Type B pancreatic cell (in vitro differentiated cells): Measurements from ENCODE around the gene TMEM143. TPM values are rescaled to one million over a fixed set of nuclear protein-coding genes. Genes with fewer than 3 reads are reported as not detected.

Source experiments
- DNase-seq: peaks from one replicate; pipeline ENCODE4 v3.0.0; 2021; ENCODE audit warnings: mixed read lengths; ENCODE audit not compliant: unreplicated experiment; ENCODE audit errors: extremely low spot score
- H3K27ac Mint-ChIP-seq: 2 replicates; pipeline ENCODE4 v1.8.0; 2021; ENCODE audit warnings: mild to moderate bottlenecking, mixed read lengths
- H3K27me3 Mint-ChIP-seq: 2 replicates; pipeline ENCODE4 v1.8.0; 2021; ENCODE audit warnings: mixed read lengths
- H3K36me3 Mint-ChIP-seq: 2 replicates; pipeline ENCODE4 v1.8.0; 2021; ENCODE audit warnings: mixed read lengths
- H3K4me1 Mint-ChIP-seq: one replicate; pipeline ENCODE4 v1.8.0; 2021; ENCODE audit warnings: mixed read lengths; ENCODE audit not compliant: unreplicated experiment
- H3K4me3 Mint-ChIP-seq: 2 replicates; pipeline ENCODE4 v1.8.0; 2021; ENCODE audit warnings: mild to moderate bottlenecking, mixed read lengths
- H3K9me3 Mint-ChIP-seq: 2 replicates; pipeline ENCODE4 v1.8.0; 2021; ENCODE audit warnings: mixed read lengths
- total RNA-seq: library from RNA; stranded (reverse); gene quantifications from 2 replicates; pipeline ENCODE4 v1.2.1, GENCODE V29; 2021; ENCODE audit warnings: low replicate concordance
- TF ChIP-seq, protein P1 (sequence below): fragments of 200-600 bp; sonication (generic); conservative IDR thresholded peaks from 2 replicates; pipeline ENCODE4 v1.5.0; 2021; ENCODE audit warnings: antibody characterized with exemption, mild to moderate bottlenecking

TMEM143 gene
- total RNA-seq, 1 donor from 2014 or later: 12.8 TPM

DNA sequence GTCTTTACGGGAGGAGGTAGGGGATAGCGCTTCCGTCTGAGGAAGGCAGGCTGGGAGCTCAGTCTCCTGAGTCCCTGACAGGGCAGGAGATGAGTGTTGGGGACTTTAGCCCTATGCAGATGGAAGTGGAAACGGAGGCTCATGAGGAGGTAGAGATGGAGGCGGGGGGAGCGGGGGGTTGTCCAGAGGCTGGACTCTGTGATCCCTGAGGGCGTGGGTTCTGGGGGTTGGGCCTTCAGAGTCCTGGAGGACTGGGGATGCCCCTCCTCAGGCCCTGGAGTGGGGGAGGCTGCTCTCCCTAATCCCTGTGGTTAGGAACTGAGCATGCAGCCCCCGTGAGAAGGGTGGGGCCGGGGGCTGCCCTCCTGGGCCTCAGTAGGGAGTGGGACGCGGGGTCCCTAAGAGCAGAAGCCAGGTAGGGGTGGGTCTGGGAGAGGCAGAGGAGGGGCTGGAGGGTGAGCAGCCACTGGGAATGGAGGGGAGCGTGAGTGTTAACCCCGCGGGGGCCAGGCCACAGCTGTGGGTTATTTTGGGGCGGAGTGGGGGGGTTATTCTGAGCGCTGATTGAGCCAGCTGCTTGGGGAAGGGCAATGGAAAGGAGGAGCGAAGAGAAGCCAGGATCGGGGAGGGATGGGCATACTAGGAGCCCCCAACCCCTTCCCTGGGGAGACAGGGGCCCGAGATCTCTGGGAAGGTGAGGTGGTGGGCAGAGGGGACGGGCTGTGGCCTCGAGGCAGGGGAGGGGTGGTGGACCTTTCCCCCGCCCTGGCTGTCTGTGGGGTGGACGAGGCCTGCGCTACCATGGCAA lies 32.5 kb upstream of the TMEM143 start:
- peak overlapping the region; percentile 18 for H3K27ac Mint-ChIP-seq
- H3K27me3 Mint-ChIP-seq: peaks cover 58% of the 10 kb centered on the region
- peaks cover 4% of the 10 kb centered on the region for H3K36me3 Mint-ChIP-seq
- TF ChIP-seq, protein P1, sequence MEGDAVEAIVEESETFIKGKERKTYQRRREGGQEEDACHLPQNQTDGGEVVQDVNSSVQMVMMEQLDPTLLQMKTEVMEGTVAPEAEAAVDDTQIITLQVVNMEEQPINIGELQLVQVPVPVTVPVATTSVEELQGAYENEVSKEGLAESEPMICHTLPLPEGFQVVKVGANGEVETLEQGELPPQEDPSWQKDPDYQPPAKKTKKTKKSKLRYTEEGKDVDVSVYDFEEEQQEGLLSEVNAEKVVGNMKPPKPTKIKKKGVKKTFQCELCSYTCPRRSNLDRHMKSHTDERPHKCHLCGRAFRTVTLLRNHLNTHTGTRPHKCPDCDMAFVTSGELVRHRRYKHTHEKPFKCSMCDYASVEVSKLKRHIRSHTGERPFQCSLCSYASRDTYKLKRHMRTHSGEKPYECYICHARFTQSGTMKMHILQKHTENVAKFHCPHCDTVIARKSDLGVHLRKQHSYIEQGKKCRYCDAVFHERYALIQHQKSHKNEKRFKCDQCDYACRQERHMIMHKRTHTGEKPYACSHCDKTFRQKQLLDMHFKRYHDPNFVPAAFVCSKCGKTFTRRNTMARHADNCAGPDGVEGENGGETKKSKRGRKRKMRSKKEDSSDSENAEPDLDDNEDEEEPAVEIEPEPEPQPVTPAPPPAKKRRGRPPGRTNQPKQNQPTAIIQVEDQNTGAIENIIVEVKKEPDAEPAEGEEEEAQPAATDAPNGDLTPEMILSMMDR: no peak
- peaks cover 20% of the 10 kb centered on the region for H3K4me1 Mint-ChIP-seq
- H3K4me3 Mint-ChIP-seq: peak overlapping the region; percentile 45
- no peaks in the 10 kb centered on the region for H3K9me3 Mint-ChIP-seq
- DNase-seq: no peak

DNA sequence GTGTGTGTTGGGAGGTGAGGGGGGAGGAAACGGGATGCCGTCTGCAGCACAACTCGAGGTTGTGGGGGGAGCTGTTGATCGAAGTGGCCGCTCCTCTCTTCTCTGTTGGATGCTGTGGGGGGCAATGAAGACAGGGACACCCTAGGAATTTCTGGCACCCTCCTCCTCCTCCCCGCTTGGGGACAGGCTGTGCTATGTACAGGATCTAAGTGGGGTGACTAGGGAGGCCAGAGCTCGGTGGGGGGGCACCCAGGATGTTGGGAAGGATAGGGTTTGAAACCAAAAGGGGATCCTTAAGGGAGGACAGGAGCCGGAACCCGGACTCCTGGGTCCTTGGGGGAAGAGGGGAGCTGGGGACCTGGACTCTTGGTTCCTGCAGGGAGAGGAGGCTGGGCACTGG lies 31.8 kb upstream of the TMEM143 start:
- DNase-seq: no peak
- Mint-ChIP-seq H3K4me1 (peaks cover 16% of the 10 kb centered on the region), H3K9me3 (no peaks in the 10 kb centered on the region), H3K27ac (no peak overlapping the region), H3K27me3 (peaks cover 57% of the 10 kb centered on the region), H3K4me3 (peak overlapping the region; percentile 45), H3K36me3 (peaks cover 4% of the 10 kb centered on the region)
- TF ChIP-seq, protein P1: no peak

DNA sequence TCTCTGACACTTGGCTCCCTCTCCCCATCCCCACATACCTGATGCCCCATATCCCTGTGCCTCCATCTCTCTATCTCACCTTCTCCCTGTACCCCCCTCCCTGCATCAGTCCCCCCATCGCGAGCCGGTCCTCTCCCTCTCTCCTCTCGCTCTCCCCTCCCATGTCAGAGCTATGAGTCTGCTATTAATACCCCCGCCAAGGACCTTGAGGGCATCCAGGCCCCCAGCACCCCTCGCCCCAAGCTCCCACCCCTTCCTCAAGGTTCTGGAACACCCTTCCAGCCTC lies 31.4 kb upstream of the TMEM143 start:
- Mint-ChIP-seq H3K27ac (no peak overlapping the region), H3K9me3 (no peaks in the 10 kb centered on the region), H3K27me3 (peaks cover 54% of the 10 kb centered on the region), H3K4me3 (no peak overlapping the region), H3K4me1 (peaks cover 12% of the 10 kb centered on the region), H3K36me3 (peaks cover 4% of the 10 kb centered on the region)
- TF ChIP-seq, protein P1: no peak
- DNase-seq: no peak

DNA sequence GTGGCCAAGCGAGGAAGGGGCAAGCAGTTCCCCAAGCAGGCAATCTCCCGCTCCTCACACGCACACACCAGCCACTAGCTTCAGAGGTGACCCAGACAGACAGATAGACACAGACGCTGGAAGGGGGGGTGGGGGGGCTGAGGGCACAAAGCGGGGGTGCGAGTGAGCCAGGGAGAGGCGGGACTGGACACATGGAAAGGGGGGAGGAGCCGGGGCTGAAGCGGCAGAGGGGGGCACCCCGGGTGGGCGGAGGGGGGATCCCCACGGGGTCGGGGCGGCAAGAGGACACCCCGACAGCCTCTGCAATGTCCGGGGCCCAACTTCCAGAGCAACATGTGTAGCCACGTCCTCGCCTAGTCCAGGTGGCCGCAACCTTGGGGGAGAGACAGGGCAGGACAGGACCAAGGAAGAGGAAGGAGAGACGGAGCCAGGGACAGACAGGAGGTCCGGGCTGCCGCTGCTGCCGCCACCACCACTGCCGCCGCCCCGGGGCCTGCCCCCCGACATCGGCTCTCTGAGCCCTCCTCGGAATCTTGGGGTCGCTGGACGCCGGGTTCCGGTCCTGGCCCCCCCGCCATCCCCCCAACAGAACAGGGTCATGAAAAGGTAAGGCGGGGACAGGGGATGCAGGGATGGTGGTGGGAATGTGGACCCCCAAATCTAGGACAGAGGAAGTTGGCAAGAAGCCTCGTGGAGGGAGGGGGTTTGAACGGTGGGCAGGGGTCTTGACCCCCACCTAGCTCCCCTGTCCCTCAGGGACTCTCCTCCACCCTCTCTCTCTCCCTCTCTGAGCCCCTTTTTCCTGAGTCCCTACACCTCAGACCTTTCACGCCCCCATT lies 30.8 kb upstream of the TMEM143 start:
- peaks cover 12% of the 10 kb centered on the region for H3K4me1 Mint-ChIP-seq
- peaks cover 54% of the 10 kb centered on the region for H3K27me3 Mint-ChIP-seq
- DNase-seq: no peak
- H3K36me3 Mint-ChIP-seq: peaks cover 4% of the 10 kb centered on the region
- TF ChIP-seq, protein P1: no peak
- H3K27ac Mint-ChIP-seq: no peak overlapping the region
- H3K4me3 Mint-ChIP-seq: peak overlapping the region; percentile 76
- H3K9me3 Mint-ChIP-seq: no peaks in the 10 kb centered on the region

DNA sequence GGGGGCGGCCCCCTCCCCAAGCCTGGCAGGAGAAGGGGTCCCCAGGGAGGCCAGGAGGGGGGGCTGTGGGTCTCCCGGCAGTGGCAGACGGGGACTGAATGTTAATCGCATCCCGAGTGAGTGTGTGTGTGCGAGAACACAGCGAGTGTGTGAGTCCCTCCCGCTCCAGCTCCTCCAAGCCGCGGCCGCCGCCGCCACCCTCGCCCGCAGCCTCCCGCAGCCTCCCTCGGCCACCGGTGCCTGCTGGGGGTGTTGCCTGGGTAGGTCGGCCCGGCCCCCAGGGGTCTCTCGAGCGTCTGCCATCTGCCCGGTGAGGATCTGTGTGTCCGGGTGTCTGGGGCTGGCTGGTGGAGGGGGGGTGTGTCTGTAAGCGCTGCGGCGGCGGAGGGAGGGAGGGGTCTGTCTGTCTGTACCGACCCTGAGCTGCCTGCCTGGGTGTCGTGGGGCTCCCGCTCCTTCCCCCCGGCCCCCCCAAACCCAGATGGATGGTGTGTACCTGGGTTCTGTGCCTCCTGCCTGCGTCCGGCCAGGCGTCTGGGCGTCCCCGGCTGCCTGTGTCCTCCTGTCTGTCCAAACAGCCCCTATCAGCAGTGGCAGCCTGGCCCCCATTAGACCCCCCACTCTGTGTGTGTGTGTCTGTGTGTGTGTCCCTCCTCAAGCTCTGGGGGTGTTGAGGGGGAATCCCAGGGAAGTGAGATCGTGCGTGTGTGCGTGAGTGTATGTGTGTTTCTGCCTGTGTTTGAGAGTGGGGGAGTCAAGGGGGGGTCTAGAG lies 30.0 kb upstream of the TMEM143 start, which contains the start of gene GRIN2D:
Gene GRIN2D, plus strand, starts transcription at position 110 of the 772 bp plus-strand sequence. CDS start 4,725 bp downstream, outside the sequence.
- no peak for DNase-seq
- Mint-ChIP-seq H3K27ac (peak within 1 kb of the TSS; percentile 53), H3K4me3 (peak within 1 kb of the TSS; percentile 81), H3K36me3 (peaks cover 4% of the 10 kb centered on the region), H3K9me3 (no peaks in the 10 kb centered on the region), H3K4me1 (peaks cover 12% of the 10 kb centered on the region), H3K27me3 (peaks cover 51% of the 10 kb centered on the region)
- TF ChIP-seq, protein P1: peak; percentile 27
